Endothelial cell (in vitro differentiated cells): Measurements from ENCODE around the gene TPPP2. TPM values are rescaled to one million over a fixed set of nuclear protein-coding genes. Genes with fewer than 3 reads are reported as not detected.

ENCODE experiments used
- DNase-seq: peaks from one replicate; pipeline ENCODE4 v3.0.0; 2021; ENCODE audit warnings: low spot score
- H3K27ac Mint-ChIP-seq: one replicate; pipeline ENCODE4 v1.8.0; 2021; ENCODE audit warnings: mixed read lengths, inconsistent platforms; ENCODE audit not compliant: unreplicated experiment
- H3K27me3 Mint-ChIP-seq: one replicate; pipeline ENCODE4 v1.8.0; 2021; ENCODE audit warnings: mild to moderate bottlenecking, moderate library complexity, mixed read lengths, inconsistent platforms; ENCODE audit not compliant: unreplicated experiment
- H3K36me3 Mint-ChIP-seq: one replicate; pipeline ENCODE4 v1.8.0; 2021; ENCODE audit warnings: mild to moderate bottlenecking, low read depth, mixed read lengths, inconsistent platforms; ENCODE audit not compliant: unreplicated experiment
- H3K4me1 Mint-ChIP-seq: one replicate; pipeline ENCODE4 v1.8.0; 2021; ENCODE audit warnings: mild to moderate bottlenecking, mixed read lengths, inconsistent platforms; ENCODE audit not compliant: unreplicated experiment
- H3K4me3 Mint-ChIP-seq: one replicate; pipeline ENCODE4 v1.8.0; 2021; ENCODE audit warnings: mild to moderate bottlenecking, mixed read lengths, inconsistent platforms; ENCODE audit not compliant: unreplicated experiment
- H3K9me3 Mint-ChIP-seq: one replicate; pipeline ENCODE4 v1.8.0; 2021; ENCODE audit warnings: mixed read lengths, inconsistent platforms; ENCODE audit not compliant: unreplicated experiment
- total RNA-seq: library from RNA; stranded (reverse); fragmentation: NEBNext Ultra II Directional; extraction: Animal tissue kit (Norgen Biotek cat#: 25700); gene quantifications from one replicate; pipeline ENCODE4 v1.2.1, GENCODE V29; 2021; ENCODE audit not compliant: unreplicated experiment
- TF ChIP-seq, protein P1 (sequence below): fragments of 200-600 bp; sonication (generic); IDR thresholded peaks from one replicate; pipeline ENCODE4 v1.5.0; 2021; ENCODE audit warnings: antibody characterized with exemption; ENCODE audit not compliant: unreplicated experiment

Gene TPPP2
- total RNA-seq, 1 donor from 2014 or later = 0.62 TPM

DNA sequence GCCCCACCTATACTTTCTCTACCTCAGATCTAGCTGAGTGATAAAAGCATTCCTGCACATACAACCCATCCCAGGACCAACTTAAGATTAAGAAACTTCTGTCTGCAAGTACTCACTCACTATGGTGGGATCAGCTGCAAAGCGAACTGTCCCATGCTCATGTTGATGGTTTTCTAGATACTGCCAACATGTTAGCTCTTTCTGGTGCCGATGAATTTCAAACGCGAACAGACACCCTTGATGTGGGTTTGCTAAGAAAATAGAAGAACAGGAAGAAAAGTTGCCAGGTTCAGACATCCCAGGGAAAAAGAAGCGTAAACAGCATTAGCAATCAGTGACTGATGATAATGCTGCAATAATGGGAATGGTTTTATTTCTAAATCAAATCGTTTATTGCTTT, 32.5 kb upstream of the TPPP2 start:
- peaks cover 14% of the 10 kb centered on the region for H3K4me1 Mint-ChIP-seq

DNA sequence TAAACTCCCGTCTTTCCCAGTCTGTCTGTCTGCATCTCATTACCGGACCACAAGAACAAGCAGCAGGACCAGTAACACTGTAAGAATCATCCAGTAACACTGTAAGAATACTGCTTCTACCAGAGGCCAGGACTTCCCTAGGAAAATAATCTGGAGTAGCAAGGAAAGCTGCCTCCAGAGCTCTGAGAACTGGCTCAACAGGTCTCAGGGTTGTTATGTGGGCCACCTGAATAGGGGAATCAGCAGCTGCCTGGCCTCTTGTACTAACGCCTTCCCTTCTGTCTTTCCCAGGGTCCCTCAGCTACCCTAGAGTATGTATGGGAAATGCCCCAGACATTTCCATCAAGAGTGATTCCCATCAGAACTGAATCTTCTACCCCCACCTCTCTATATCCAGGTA, 31.9 kb upstream of the TPPP2 start:
- TF ChIP-seq, protein P1, sequence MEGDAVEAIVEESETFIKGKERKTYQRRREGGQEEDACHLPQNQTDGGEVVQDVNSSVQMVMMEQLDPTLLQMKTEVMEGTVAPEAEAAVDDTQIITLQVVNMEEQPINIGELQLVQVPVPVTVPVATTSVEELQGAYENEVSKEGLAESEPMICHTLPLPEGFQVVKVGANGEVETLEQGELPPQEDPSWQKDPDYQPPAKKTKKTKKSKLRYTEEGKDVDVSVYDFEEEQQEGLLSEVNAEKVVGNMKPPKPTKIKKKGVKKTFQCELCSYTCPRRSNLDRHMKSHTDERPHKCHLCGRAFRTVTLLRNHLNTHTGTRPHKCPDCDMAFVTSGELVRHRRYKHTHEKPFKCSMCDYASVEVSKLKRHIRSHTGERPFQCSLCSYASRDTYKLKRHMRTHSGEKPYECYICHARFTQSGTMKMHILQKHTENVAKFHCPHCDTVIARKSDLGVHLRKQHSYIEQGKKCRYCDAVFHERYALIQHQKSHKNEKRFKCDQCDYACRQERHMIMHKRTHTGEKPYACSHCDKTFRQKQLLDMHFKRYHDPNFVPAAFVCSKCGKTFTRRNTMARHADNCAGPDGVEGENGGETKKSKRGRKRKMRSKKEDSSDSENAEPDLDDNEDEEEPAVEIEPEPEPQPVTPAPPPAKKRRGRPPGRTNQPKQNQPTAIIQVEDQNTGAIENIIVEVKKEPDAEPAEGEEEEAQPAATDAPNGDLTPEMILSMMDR = no peak
- H3K4me1 Mint-ChIP-seq = peaks cover 14% of the 10 kb centered on the region
- no peak overlapping the region for H3K27ac Mint-ChIP-seq
- H3K4me3 Mint-ChIP-seq = no peak overlapping the region
- H3K27me3 Mint-ChIP-seq = no peaks in the 10 kb centered on the region
- DNase-seq = no peak
- peaks cover 16% of the 10 kb centered on the region for H3K36me3 Mint-ChIP-seq
- no peaks in the 10 kb centered on the region for H3K9me3 Mint-ChIP-seq

More for the DNA sequence above, 32.5 kb upstream of the TPPP2 start:
- TF ChIP-seq, protein P1 = no peak
- H3K9me3 Mint-ChIP-seq = no peaks in the 10 kb centered on the region
- no peak for DNase-seq
- H3K27ac Mint-ChIP-seq = no peak overlapping the region
- peaks cover 18% of the 10 kb centered on the region for H3K36me3 Mint-ChIP-seq
- no peak overlapping the region for H3K4me3 Mint-ChIP-seq
- no peaks in the 10 kb centered on the region for H3K27me3 Mint-ChIP-seq

DNA sequence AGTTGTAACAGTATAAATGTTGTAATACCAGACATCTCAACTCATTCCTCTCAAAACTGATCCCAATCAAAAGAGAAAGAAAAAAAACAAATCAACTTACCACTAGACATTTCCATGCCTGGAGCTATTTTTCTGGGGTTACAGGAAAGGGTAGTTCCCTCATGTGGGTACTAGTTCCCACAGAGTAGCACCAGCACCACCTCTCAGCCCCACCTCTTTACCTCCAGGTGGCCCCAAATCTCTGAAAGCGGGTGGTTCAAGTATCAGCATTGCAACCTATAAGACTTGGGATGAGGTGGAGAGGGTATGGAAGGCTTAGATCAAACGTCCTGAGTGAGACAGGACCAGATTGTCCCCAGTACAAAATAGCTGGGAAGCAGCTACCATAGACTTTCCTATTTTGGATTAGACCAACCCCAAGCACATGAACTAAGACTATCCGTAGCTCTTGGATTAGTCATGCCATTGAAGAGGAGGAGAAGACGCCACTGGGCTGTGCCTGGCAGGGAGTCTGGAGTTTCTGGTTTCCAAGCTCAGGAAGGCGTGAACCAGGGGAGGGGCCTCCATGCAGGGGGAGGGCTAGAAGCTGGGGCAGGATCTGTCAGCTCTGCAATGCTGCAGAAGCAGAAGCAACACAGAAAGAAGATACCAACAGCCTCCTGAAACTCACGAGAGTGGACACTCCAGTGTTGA, 31.2 kb upstream of the TPPP2 start, which contains the start of gene SLC39A2:
TSS of gene SLC39A2 (plus strand) at position 620 of the 693 bp plus-strand sequence. CDS start 154 bp downstream, outside the sequence.
- DNase-seq = no peak
- Mint-ChIP-seq H3K27ac (no peak within 1 kb of the TSS), H3K36me3 (peaks cover 14% of the 10 kb centered on the region), H3K9me3 (no peaks in the 10 kb centered on the region), H3K27me3 (no peaks in the 10 kb centered on the region), H3K4me3 (no peak within 1 kb of the TSS), H3K4me1 (peaks cover 14% of the 10 kb centered on the region)
- TF ChIP-seq, protein P1 = no peak

DNA sequence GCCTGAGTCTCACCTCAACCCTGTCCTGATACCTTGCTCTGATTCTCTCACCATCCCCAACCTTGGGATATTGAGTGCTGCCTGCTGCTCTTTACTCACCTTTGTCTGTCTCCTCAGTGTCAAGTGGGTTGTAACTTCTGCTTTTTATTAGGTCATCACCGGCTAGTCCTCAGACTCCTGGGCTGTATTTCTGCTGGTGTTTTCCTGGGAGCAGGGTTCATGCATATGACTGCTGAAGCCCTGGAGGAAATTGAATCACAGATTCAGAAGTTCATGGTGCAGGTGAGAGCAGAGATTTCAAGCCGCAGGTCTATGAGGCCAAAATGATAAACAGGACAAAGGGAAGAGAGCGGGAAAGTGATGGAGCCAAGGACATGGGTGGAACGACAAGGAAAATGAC, 30.4 kb upstream of the TPPP2 start:
- no peak for DNase-seq
- H3K36me3 Mint-ChIP-seq = peaks cover 11% of the 10 kb centered on the region
- H3K27ac Mint-ChIP-seq = no peak overlapping the region
- H3K4me1 Mint-ChIP-seq = peaks cover 15% of the 10 kb centered on the region
- H3K4me3 Mint-ChIP-seq = no peak overlapping the region
- H3K9me3 Mint-ChIP-seq = no peaks in the 10 kb centered on the region
- TF ChIP-seq, protein P1 = no peak
- no peaks in the 10 kb centered on the region for H3K27me3 Mint-ChIP-seq

DNA sequence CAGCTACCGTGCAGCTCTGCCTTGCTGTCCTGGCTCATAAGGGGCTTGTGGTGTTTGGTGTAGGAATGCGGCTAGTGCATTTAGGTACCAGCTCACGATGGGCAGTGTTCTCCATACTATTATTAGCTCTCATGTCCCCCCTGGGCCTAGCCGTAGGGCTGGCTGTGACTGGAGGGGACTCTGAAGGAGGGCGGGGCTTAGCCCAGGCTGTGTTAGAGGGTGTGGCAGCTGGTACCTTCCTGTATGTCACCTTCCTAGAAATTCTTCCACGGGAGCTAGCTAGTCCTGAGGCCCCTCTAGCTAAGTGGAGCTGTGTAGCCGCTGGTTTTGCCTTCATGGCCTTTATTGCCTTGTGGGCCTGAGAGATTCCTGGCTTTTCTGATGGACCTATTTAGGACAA, 28.8 kb upstream of the TPPP2 start:
- DNase-seq = no peak

More for the DNA sequence above, 28.8 kb upstream of the TPPP2 start:
- TF ChIP-seq, protein P1 = no peak
- H3K36me3 Mint-ChIP-seq = no peaks in the 10 kb centered on the region
- H3K27me3 Mint-ChIP-seq = no peaks in the 10 kb centered on the region
- no peak overlapping the region for H3K4me3 Mint-ChIP-seq
- H3K27ac Mint-ChIP-seq = no peak overlapping the region
- no peaks in the 10 kb centered on the region for H3K9me3 Mint-ChIP-seq
- H3K4me1 Mint-ChIP-seq = peaks cover 7% of the 10 kb centered on the region
